ENCODE results near the gene RASL12. TPM values are rescaled to one million over a fixed set of nuclear protein-coding genes. Genes with fewer than 3 reads are reported as not detected.
"Not testable (repeated sequence)": the region's sequence is repeated elsewhere in the genome, so short reads cannot be mapped to it uniquely, and the experiment has no call there.

Gene RASL12
- polyA plus RNA-seq (2013, experiment 1 of 2; ENCODE audit: insufficient read length), result 1.1 TPM
- 2.2 TPM for polyA plus RNA-seq (2013, experiment 2 of 2; ENCODE audit: insufficient read length)

DNA sequence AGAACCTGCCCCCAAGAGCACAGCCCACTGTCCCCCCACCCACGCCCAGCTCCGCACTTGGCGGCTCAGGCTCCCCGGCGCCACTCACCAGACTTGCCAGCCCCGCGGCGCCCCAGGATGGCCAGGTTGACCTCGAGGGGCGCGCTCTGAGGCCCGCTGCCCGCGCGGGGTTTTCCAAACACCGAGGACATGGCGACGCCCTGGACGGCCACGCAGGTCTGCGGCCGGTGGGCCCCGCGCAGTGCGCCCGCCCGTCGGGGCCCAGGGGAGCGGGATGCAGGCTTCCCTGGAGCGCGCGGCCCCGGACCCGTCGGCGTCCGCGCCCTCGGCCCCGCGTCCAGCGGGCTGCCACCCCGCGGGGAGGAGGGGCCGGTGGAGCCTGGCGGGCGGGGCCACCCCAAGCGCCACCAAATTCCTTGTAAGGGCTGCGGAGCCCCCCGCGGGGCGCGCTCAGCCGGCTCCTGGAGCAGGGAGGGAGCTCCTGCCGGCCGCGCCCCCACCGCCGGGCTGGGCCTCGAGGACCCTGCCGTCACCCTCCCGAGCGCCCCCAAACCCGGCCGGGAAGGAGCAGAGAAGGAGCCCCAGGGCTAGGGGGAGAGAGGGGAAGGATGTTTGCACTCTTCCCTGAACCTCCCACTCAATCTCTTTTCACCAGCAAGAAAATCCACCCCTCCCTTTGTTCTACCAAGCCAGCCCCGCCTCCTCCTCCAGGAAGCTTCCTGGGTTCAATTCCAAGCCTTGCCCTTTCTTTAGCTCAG, at the start of gene RASL12:
Gene RASL12, minus strand, starts transcription at position 347 of the 758 bp plus-strand sequence. Its CDS starts 156 bp downstream, at position 191.
- DNase-seq, result peak; percentile 25

- no peak for DNase-seq
These were observed 47.8 kb upstream of the RASL12 start for GRCh38 chr15:65115542-65115941.

DNA sequence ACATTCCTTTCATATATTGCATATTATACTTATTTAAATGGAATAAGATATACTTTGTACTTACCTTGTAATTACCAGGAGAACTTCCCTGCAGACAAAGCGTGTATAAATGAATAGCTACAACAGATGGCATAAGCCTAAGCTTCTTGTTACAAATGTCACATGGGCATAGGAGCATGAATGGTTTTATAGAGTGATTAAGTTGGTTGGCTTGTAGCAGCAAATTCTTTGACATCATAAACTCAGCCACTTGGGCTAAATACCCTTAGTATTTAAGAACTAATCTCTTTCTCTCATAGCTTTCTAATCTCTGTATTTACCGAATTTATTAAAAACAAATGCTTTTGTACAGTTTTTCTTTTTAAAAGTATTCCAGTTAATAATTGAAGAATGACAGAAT, 47.3 kb upstream of the RASL12 start, which contains the start of gene UBAP1L:
Gene UBAP1L, minus strand, starts transcription at position 115 of the 400 bp plus-strand sequence. CDS start 8,985 bp downstream, outside the sequence.
- no peak for DNase-seq

GRCh38 chr15:65110676-65111292, 43.0 kb upstream of the RASL12 start:
- DNase-seq, result peak; percentile 18

DNA sequence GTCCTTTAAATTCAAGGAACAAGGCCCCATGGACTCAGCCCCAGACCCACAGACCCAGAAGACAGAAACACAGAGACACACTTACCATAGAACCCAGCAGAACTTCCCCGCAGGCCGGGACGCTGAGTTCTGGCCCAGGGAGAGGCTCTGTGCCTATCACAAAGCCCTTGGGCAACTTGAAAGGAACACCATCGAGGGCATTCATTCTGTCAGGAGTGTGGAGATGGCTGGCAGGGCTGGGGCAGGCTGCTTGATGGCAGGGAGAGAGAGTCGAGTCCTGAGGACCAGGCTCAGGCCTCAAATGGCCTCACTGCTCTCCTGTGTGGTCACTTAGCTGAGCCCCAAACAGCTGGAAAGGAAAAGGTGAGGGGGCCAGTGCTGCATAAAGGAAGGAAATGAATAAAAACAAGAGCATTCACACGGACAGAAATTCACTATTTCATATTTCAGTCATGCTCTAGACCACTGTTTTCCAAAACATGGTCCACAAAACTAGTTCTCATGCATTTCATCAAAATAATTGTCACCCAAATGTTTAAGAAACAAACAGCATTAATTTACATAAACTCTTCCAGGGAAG, 38.3 kb upstream of the RASL12 start:
- no peak for DNase-seq

DNA sequence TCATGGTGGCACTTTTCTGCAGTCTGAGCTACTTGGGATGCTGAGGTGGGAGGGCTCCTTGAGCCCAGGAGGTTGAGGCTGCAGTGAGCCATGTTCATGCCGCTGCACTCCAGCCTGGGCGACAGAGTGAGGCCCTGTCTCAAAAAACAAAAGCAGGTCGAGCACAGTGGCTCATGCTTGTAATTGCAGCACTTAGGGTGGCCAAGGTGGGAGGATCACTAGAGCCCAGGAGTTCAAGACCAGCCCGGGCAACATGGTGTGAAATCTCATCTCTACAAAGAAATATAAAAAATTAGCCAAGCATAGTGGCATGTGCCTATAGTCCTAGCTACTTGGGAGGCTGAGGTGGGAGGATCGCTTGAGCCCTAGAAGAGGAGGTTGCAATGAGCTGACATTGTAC, 37.2 kb upstream of the RASL12 start:
- DNase-seq, result no peak

DNA sequence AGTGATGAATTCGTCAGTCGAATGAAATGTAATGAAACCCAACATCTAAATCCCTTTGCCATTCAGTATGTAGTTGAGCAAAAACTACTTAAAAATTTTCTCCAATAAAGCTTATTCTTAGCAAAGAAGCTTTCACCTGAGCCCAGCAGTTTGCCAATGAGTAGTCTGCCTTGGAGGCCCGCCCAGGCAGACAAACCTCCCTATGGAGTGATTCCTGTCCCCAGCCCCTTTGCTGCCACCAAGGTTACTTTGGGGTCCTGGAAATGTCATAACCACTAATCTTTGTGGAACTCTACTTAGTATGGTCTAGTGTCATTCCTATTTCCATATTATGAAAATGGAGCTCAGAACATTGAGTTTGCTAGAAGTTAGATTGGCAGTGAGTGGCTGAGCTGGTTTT, 35.1 kb upstream of the RASL12 start:
- no peak for DNase-seq

GRCh38 chr15:65101891-65102708, 34.3 kb upstream of the RASL12 start:
- DNase-seq, result no peak

GRCh38 chr15:65101411-65101890, 33.7 kb upstream of the RASL12 start:
- peak; percentile 68 for DNase-seq

DNA sequence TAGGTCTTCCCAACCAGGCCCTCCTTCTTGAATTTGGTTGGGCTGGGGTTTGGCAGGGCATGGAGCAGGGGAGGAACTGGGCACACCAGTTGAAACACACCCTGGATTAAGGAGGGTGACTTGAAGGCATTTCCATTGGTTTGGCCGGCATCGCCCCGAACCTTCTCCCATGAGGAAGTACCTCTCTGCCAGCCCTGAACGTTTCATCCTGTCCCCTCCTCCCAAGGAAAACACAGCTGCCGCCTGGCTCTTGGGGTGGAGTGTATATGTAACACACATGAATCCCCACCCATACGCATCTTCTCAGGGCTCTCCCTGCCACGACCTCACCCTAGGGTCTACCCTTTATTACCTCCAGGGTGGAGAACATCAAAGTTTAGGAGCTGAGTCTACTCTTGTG, 32.7 kb upstream of the RASL12 start:
- DNase-seq, result no peak

DNA sequence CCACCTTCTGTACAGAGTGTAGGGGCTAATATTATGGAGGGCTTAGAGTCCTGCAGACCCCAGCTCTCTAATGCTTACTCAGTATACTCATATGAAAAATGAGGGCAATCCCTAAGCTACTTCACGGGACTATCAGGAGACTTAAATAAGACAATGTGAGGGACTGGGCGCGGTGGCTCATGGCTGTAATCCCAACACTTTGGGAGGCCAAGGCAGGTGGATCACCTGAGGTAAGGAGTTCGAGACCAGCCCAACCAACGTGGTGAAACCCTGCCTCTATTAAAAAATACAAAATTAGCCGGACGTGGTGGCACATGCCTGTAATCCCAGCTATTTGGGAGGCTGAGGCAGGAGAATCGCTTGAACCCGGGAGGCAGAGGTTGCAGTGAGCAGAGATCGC, 32.0 kb upstream of the RASL12 start:
- DNase-seq, result not testable (repeated sequence)

DNA sequence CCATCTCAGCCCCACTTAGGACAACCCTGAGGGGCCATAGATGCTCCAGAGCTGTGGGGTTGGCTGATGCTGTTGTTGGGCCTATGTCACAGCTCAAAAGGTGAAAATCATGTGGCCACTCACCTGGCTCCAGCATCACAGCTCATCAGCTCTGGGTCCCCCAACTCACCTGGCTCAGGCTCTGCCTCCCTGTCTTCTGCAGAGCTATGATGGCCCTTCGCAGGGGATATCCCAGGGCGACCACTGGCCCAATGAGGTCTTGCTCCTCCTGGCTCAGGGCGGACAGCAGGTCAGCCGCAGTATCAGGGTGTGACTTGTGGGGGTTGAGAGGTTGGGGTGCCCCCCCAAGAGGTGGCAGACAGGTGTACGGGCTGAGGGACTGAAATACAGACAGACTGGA, 31.5 kb upstream of the RASL12 start:
- no peak for DNase-seq

DNA sequence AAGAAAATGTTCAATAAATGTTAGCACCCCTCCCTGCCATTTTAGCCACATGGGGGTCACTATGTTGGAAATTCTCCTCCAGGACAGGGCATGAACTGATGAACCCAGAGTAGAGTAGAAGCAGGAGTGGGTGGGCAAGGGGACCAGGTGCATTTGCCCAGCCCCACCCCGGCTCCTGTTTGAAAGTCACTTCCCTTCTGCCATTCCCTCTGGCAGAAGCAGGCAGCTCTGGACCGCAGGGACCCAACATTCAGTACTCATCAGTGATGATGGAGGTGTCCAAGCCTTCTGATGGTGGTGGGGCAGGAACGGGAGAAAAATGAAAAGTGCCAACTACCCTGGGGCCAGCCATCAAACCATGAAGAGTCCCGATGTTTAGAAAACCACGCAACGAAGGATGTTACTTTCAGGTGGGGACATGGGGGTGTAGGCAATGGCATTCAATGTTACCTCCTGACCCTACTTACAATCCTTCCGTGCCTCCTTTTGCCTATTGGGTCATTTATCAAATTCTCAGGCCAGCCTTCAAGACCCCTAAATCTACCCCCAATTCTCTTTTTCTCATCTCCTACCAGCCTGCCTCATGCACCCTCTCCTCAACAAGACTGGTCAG, 30.0 kb upstream of the RASL12 start:
- DNase-seq, result no peak

DNA sequence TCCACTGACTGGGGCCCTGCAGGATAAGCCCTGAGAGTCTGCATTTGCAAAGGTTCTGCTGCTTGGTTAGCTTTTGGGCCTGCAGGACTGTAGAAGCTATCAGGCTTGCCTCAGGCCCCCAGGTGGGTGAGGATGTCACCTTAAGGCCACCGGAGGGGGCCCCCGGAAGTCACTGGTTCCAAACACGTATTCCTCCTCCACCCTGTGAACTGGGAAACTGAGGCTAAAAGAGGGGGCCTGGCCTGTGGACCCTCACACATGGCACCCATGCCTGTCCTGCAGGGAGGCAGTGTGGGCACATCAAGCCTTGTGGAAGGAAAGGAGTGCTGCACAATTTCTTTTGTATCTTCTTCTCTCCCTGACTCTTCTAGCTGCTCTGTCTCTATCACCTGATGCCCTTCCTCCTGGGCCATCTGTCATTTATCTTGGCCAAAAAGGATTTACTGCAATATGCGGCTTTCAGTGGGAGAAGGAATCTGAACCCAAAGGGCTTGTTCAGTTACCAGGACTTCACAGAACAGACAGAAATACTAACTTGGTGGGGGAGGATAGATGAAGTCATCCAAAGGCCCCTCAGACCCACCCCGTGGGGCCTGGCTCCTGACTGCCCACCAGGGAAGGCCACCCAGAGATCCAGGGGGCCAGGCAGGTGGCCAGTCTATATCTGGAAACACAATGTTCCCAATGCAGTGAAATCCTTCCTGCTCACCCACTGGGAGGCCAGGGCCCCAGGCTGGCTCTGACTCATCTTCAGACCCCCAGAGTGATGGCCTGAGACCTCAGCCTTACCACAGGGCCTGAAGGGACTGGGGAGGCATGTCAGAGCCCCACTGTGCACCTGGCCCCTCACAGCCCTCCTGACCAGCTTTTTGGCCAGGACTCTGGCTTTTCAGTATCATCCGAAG, 28.9 kb upstream of the RASL12 start:
- no peak for DNase-seq

DNA sequence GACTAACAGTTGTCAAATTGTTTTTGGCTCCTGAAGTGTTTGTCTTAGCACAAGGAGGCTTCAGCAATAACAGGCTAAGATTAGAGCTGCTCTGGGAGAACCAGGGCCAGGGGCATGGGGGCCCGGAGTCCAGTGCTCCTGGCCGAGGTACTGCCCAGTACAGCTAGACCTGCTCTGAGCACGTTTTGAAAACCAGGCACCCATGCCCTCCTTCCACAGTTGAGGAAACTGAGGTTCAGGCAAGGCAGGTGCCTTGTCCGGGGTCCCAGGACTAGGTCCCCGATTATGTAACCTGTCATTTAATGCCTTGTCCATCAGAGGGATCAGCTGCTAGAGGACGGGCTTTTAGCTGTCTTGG, 27.9 kb upstream of the RASL12 start:
- DNase-seq, result no peak

- no peak for DNase-seq
These were observed 27.4 kb upstream of the RASL12 start for GRCh38 chr15:65095011-65095746.

DNA sequence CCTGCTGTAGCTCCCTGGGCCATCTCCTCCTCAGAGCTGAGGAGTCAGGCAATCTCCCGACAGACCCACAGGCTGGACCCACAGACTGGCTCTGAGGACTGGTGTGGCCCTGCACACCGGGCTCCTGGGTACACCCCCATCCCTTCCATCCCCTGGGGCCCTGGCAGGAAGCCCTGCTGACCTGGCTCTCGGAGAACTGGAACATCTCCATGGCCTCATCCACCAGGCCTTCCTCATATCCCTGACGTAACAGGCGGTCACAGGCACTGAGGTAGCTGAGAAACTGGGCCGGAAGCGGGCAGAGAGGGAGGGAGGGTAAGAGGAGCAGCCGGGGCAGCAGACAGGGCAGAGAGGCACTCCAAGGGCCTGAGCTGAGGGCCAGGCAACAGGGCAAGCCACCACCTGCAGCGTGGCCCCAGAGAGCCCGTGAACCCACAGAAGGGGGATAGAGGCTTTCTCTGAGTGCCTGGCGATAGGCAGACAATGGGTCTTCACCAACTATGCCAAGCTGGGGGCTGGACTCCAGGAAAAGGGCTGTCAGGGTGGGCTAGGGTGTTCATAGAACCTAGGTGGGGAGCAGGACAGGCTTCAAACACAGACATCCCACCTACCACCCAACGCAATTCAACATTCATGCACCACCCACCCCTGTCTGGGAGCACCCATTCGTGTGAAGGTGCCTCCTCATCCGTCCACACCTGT, 26.7 kb upstream of the RASL12 start:
- DNase-seq, result no peak

DNA sequence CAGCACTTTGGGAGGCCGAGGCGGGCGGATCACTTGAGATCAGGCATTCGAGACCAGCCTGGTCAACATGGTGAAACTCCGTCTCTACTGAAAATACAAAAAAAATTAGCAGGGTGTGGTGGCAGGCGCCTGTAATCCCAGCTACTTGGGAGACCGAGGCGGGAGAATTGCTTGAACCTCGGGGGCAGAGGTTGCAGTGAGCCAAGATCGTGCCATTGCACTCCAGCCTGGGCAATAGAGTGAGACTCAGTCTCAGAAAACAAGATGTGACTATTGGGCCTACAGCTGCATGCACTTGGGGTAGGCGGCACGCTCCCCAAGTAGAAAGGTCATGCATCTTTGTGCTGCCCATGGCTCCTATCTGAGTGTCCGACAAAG, 26.0 kb upstream of the RASL12 start:
- not testable (repeated sequence) for DNase-seq

GRCh38 chr15:65092911-65093792, 25.4 kb upstream of the RASL12 start:
- no peak for DNase-seq

All from fibroblast of skin of scalp (primary cell).